Endothelial cell of umbilical vein (primary cell): ENCODE results near the gene HOXC11. TPM values are rescaled to one million over a fixed set of nuclear protein-coding genes. Genes with fewer than 3 reads are reported as not detected.

Source experiments
- BruUV-seq: library from RNA; stranded (reverse); fragments of 400-500 nt; replicated peaks from 2 replicates; lab custom pipeline; 2021; lab: Mats Ljungman, UMichigan
- CTCF ChIA-PET: fragments of 300-600, 350-600 bp; sonication (Branson Sonifier 250); formaldehyde crosslinking; loops from one replicate; lab custom pipeline; 2021; ENCODE audit warnings: antibody characterized with exemption, inconsistent platforms; lab: Charles Lee
- POLR2A ChIA-PET: fragments of 300-600, 350-600 bp; sonication (Branson Sonifier 250); formaldehyde crosslinking; loops from one replicate; lab custom pipeline; 2021; ENCODE audit warnings: antibody characterized with exemption, inconsistent platforms; lab: Charles Lee
- DNase-seq: peaks from one replicate; pipeline ENCODE4 v3.0.0-alpha.2; 2011; ENCODE audit warnings: low read depth, low spot score
- FAIRE-seq: peaks from 2 replicates; lab custom pipeline; 2011; peaks lifted over from hg19 to GRCh38; lab: Jason Lieb, UNC
- H2AFZ ChIP-seq: 2 replicates; pipeline ENCODE4 v1.6.0; 2012; ENCODE audit warnings: low read depth, low read length, control low read depth, inconsistent platforms
- H3K27ac ChIP-seq: 2 replicates; pipeline ENCODE4 v1.5.1; 2011; ENCODE audit warnings: low read depth, mild to moderate bottlenecking, control low read depth, low read length, moderate library complexity; ENCODE audit not compliant: insufficient read depth
- H3K27me3 ChIP-seq, 2 experiments: 2 replicates each; pipeline versions ENCODE4 v1.6.0 to v1.6.1; 2011; ENCODE audit warnings: low read length in 2 of 2, mixed read lengths in 1 of 2; ENCODE audit not compliant: control insufficient read depth in 2 of 2, insufficient read depth in 2 of 2
- H3K36me3 ChIP-seq, 2 experiments: 2 replicates in 1 of 2; 3 replicates in 1 of 2; pipeline ENCODE4 v1.5.1; 2011; ENCODE audit warnings: low read length in 2 of 2, mild to moderate bottlenecking in 1 of 2, moderate library complexity in 1 of 2; ENCODE audit not compliant: control insufficient read depth in 2 of 2, insufficient read depth in 2 of 2; ENCODE audit errors: extremely low read depth in 1 of 2
- H3K4me1 ChIP-seq: 3 replicates; pipeline ENCODE4 v1.5.1; 2011; ENCODE audit warnings: mild to moderate bottlenecking, low read length; ENCODE audit not compliant: control insufficient read depth, insufficient read depth; ENCODE audit errors: extremely low read depth
- H3K4me2 ChIP-seq: 2 replicates; pipeline ENCODE4 v1.6.1; 2011; ENCODE audit warnings: low read length, control low read depth, mixed read lengths; ENCODE audit not compliant: insufficient read depth
- H3K4me3 ChIP-seq, 3 experiments: fragments of 200-600 bp in 1 of 3; sonication (generic), shearing (Covaris generic) in 1 of 3; replicated peaks in 1 of 3; 2 replicates each; pipeline ENCODE4 v1.5.1; 2011 to 2016; ENCODE audit warnings: control low read depth in 3 of 3, low read length in 3 of 3, mild to moderate bottlenecking in 2 of 3, inconsistent platforms in 1 of 3, low read depth in 1 of 3, moderate library complexity in 1 of 3; ENCODE audit not compliant: insufficient read depth in 1 of 3
- H3K79me2 ChIP-seq: 2 replicates; pipeline ENCODE4 v1.6.0; 2012; ENCODE audit warnings: low read length, inconsistent platforms; ENCODE audit not compliant: control insufficient read depth, insufficient read depth
- H3K9ac ChIP-seq: replicated peaks from 2 replicates; pipeline ENCODE3; 2011; ENCODE audit warnings: low read length, control low read depth; ENCODE audit not compliant: insufficient read depth; ENCODE audit errors: extremely low read depth
- H3K9me1 ChIP-seq: replicated peaks from 3 replicates; pipeline ENCODE4 v1.6.0; 2011; ENCODE audit warnings: mild to moderate bottlenecking, low read length; ENCODE audit not compliant: control insufficient read depth, insufficient read depth; ENCODE audit errors: extremely low read depth
- H3K9me3 ChIP-seq: replicated peaks from 2 replicates; pipeline ENCODE4 v1.5.1; 2012; ENCODE audit warnings: low read length, inconsistent platforms; ENCODE audit not compliant: control insufficient read depth, insufficient read depth
- H4K20me1 ChIP-seq: replicated peaks from 2 replicates; pipeline ENCODE3; 2011; ENCODE audit warnings: mild to moderate bottlenecking, low read length; ENCODE audit not compliant: control insufficient read depth, insufficient read depth; ENCODE audit errors: extremely low read depth
- EZH2 ChIP-seq: IDR thresholded peaks from 2 replicates; pipeline ENCODE4 v1.6.1; 2012; ENCODE audit warnings: borderline replicate concordance, low read depth, mild to moderate bottlenecking, moderate library complexity, low read length, inconsistent platforms; ENCODE audit not compliant: severe bottlenecking
- FOS ChIP-seq: IDR thresholded peaks from 2 replicates; pipeline ENCODE4 v1.6.1; 2011; ENCODE audit warnings: mild to moderate bottlenecking, low read length, moderate library complexity, borderline replicate concordance; ENCODE audit not compliant: insufficient read depth
- GATA2 ChIP-seq: IDR thresholded peaks from 2 replicates; pipeline ENCODE4 v1.7.0; 2011; ENCODE audit warnings: low read depth, mild to moderate bottlenecking, moderate library complexity, mixed read lengths, low read length; ENCODE audit not compliant: insufficient read length, insufficient read depth
- JUN ChIP-seq: IDR thresholded peaks from 2 replicates; pipeline ENCODE4 v1.6.1; 2011; ENCODE audit warnings: borderline replicate concordance, low read depth; ENCODE audit not compliant: insufficient read length, insufficient read depth
- MAX ChIP-seq: IDR thresholded peaks from 2 replicates; pipeline ENCODE4 v1.6.1; 2011; ENCODE audit not compliant: insufficient read depth, insufficient read length
- MYC ChIP-seq: IDR thresholded peaks from one replicate; pipeline ENCODE4 v1.6.1; 2011; ENCODE audit warnings: mild to moderate bottlenecking, low read depth, low read length
- POLR2A ChIP-seq: IDR thresholded peaks from 2 replicates; pipeline ENCODE4 v1.6.1; 2012; ENCODE audit warnings: low read depth, mild to moderate bottlenecking, control low read depth, low read length
- POLR2AphosphoS5 ChIP-seq: IDR thresholded peaks from 2 replicates; pipeline ENCODE4 v1.6.1; 2012; ENCODE audit warnings: low read depth, mild to moderate bottlenecking, control low read depth, low read length, moderate library complexity; ENCODE audit not compliant: insufficient read depth
- dilution Hi-C: fragments of 300-500 bp; cut with MboI; formaldehyde crosslinking; loops from one replicate; pipeline ENCODE4 v1.15.0; 2019; ENCODE audit warnings: low sequenced_read_pairs; ENCODE audit not compliant: extremely low pct_ligation_motif_present
- intact Hi-C: fragments of 100-400 bp; cut with micrococcal nuclease; formaldehyde crosslinking; loops from one replicate; pipeline ENCODE4 v1.10.0; 2022
- polyA plus RNA-seq, 4 experiments: library from polyadenylated mRNA; depleted of rRNA in 3 of 4; stranded (reverse) in 3 of 4; unstranded in 1 of 4; fragments of >200 nt; gene quantifications; 2 replicates each; pipeline versions ENCODE4 v1.2.1 to v1.2.3, GENCODE V29; 2011 to 2012; ENCODE audit warnings: missing spikeins in 1 of 4
- total RNA-seq: library from RNA; stranded (reverse); gene quantifications from 2 replicates; pipeline ENCODE4 v1.2.3, GENCODE V29; 2021
- TF ChIP-seq, protein P1 (sequence below), 2 donors: IDR thresholded peaks; 1 replicate in 1 of 2; 2 replicates in 1 of 2; pipeline ENCODE4 v1.5.1; 2011; ENCODE audit warnings: low read length in 2 of 2, mild to moderate bottlenecking in 2 of 2, moderate library complexity in 2 of 2, control low read depth in 1 of 2, inconsistent platforms in 1 of 2, low read depth in 1 of 2; ENCODE audit not compliant: insufficient read depth in 1 of 2; ENCODE audit errors: extremely low read depth in 1 of 2

HOXC11 gene
- total and polyA plus RNA-seq, 2 donors (not counting 3 experiments of a cell fraction or from before 2014, with no cell fraction given): not detected

GRCh38 chr12:53991077-53991460 is 18.1 kb downstream of the HOXC11 start:
- H3K27me3 ChIP-seq: peaks cover 94 to 98% of the 10 kb centered on the region in 2 experiments
- H3K4me3 ChIP-seq: no peak overlapping the region
- no TSS peak for BruUV-seq
- no peaks in the 10 kb centered on the region for H3K4me1 ChIP-seq
- no peak for FAIRE-seq
- no peak for TF ChIP-seq MAX
- no peak for TF ChIP-seq EZH2
- TF ChIP-seq MYC: no peak
- TF ChIP-seq POLR2AphosphoS5: no peak
- TF ChIP-seq JUN: no peak
- no peak for TF ChIP-seq FOS
- no peak for TF ChIP-seq GATA2
- TF ChIP-seq POLR2A: no peak
- TF ChIP-seq, protein P1, sequence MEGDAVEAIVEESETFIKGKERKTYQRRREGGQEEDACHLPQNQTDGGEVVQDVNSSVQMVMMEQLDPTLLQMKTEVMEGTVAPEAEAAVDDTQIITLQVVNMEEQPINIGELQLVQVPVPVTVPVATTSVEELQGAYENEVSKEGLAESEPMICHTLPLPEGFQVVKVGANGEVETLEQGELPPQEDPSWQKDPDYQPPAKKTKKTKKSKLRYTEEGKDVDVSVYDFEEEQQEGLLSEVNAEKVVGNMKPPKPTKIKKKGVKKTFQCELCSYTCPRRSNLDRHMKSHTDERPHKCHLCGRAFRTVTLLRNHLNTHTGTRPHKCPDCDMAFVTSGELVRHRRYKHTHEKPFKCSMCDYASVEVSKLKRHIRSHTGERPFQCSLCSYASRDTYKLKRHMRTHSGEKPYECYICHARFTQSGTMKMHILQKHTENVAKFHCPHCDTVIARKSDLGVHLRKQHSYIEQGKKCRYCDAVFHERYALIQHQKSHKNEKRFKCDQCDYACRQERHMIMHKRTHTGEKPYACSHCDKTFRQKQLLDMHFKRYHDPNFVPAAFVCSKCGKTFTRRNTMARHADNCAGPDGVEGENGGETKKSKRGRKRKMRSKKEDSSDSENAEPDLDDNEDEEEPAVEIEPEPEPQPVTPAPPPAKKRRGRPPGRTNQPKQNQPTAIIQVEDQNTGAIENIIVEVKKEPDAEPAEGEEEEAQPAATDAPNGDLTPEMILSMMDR (IDR thresholded peaks at IDR 0.05; ENCODE audit: extremely low read depth in 1 of 2, insufficient read depth in 1 of 2, low read depth in 1 of 2, low read length in 2 of 2): no peak
- dilution Hi-C loops (no loop called here), intact Hi-C loops (no loop called here)
- ChIA-PET POLR2A (no interaction called here), CTCF (interaction anchor here (0.8 to 4.3 kb wide), 13 partner anchors 9 to 234 kb away, joined by 3 to 24 read pairs (median 5); partner anchors contain the start of genes HOXC8 and HOXC9)
- H3K9me1 ChIP-seq: no peaks in the 10 kb centered on the region
- no peaks in the 10 kb centered on the region for H3K9me3 ChIP-seq
- H3K27ac ChIP-seq: no peak overlapping the region
- no peak overlapping the region for H2AFZ ChIP-seq
- no peaks in the 10 kb centered on the region for H3K36me3 ChIP-seq
- no peaks in the 10 kb centered on the region for H3K79me2 ChIP-seq
- H3K9ac ChIP-seq: no peak overlapping the region
- no peaks in the 10 kb centered on the region for H4K20me1 ChIP-seq
- no peak overlapping the region for H3K4me2 ChIP-seq
- DNase-seq: no peak
